Measurements from ENCODE around the gene ZDHHC14.

DNA sequence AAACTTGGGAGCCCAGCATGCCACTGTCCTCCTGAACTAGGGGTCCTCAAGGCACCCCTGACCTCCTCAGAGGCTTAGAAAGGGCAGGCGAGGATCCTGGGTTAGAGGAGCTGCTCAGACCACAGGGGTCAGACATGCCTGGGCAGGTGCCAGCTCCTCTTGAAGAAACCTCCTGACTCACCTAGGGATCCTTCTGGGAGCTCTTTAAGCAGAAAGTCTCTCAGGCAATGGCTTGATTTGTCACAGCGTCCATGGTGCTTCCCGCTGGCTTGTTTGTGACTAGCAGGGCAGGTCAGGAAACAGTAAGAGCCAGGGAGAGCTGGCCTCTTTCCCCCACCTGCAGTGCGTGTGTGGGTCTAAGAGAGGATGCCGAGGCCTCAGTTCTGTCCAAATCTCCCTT, 267.6 kb downstream of the ZDHHC14 start:
- TF ChIP-seq, protein P1, sequence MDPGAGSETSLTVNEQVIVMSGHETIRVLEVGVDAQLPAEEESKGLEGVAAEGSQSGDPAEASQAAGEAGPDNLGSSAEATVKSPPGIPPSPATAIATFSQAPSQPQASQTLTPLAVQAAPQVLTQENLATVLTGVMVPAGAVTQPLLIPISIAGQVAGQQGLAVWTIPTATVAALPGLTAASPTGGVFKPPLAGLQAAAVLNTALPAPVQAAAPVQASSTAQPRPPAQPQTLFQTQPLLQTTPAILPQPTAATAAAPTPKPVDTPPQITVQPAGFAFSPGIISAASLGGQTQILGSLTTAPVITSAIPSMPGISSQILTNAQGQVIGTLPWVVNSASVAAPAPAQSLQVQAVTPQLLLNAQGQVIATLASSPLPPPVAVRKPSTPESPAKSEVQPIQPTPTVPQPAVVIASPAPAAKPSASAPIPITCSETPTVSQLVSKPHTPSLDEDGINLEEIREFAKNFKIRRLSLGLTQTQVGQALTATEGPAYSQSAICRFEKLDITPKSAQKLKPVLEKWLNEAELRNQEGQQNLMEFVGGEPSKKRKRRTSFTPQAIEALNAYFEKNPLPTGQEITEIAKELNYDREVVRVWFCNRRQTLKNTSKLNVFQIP (CRISPR knock-in tag; IDR thresholded peaks at IDR 0.05; ENCODE audit: borderline replicate concordance, low read depth), result no peak
- no peak for TF ChIP-seq PPARA (CRISPR knock-in tag; IDR thresholded peaks at IDR 0.05; ENCODE audit: borderline replicate concordance)
- TF ChIP-seq, protein P2, sequence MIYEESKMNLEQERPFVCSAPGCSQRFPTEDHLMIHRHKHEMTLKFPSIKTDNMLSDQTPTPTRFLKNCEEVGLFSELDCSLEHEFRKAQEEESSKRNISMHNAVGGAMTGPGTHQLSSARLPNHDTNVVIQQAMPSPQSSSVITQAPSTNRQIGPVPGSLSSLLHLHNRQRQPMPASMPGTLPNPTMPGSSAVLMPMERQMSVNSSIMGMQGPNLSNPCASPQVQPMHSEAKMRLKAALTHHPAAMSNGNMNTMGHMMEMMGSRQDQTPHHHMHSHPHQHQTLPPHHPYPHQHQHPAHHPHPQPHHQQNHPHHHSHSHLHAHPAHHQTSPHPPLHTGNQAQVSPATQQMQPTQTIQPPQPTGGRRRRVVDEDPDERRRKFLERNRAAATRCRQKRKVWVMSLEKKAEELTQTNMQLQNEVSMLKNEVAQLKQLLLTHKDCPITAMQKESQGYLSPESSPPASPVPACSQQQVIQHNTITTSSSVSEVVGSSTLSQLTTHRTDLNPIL (CRISPR knock-in tag; IDR thresholded peaks at IDR 0.05; ENCODE audit: low read depth), result no peak
- no peak for TF ChIP-seq GLIS3 (CRISPR knock-in tag; IDR thresholded peaks at IDR 0.05)

Measured in SK-N-SH treated with all-trans-retinoic acid at 6 μM for 48 hours (cell line).